Stimulated activated CD4-positive, alpha-beta T cell treated with anti-CD3 and anti-CD28 coated beads, TNF-alpha, amount 100 ng/mL, for 24 hours (primary cell): ENCODE measurements around the gene MCHR2.

Source experiments
- DNase-seq, 3 experiments: peaks; one replicate each; pipeline ENCODE4 v3.0.0-alpha.2; 2020; ENCODE audit warnings: low read depth in 3 of 3

The MCHR2 gene

GRCh38 chr6:99905209-99906106, 88.6 kb downstream of the MCHR2 start:
- no peak for DNase-seq

DNA sequence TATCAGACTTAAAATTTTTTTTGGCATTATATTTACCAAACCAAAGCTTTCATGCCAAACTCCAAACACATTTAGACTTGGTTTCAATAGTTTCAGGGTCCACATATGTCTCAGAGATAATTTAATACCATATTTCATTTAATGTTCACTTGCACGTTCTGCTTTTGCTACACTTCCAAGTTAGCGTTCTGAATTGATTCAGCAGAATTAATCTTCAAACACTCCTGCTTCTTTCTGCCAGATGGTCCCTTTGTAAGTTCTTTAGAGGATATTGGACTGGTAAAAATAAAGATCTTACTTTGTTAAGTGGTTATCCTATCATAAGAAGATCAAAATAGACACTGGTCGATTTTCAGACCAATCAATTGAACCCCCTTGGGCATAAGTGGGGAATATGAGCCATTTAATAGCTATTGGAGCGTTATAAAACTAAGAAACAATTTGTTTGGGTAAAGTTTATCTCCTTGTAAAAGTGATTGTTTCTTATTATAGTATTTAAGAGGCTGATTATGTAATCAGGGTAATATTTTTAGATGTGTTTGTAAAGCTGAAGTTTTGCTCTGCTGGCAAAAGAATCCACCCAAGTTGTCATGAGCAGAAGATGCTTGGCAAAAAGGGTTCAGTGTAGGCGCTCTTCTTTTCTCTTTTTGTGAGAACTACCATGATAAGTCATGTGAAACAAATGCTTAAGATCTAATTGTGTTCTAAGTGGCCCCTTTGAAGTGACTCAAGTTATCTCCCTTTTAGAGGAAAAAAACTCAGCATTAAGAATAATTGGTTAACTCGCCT, 92.2 kb downstream of the MCHR2 start:
- DNase-seq: no peak

GRCh38 chr6:99894815-99895214, 99.2 kb downstream of the MCHR2 start:
- no peak for DNase-seq

DNA sequence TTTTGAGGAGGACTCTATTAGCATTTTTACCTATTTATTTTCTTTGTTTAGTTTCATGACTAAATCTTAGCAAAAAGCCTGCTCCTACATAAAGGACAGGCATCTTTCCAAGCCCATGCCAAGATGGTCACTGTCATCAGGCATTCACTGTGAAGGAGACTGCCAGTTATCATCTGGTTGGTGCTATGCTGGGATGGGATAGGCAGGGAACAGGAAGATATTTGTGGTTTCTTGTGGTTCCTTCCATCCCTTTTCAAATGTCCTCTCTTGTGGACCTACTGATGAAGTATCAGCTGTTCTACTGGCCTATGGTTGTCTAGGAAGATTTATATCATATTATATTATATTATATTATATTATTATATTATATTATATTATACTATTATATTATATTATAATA, 107.0 kb downstream of the MCHR2 start:
- DNase-seq: no peak

DNA sequence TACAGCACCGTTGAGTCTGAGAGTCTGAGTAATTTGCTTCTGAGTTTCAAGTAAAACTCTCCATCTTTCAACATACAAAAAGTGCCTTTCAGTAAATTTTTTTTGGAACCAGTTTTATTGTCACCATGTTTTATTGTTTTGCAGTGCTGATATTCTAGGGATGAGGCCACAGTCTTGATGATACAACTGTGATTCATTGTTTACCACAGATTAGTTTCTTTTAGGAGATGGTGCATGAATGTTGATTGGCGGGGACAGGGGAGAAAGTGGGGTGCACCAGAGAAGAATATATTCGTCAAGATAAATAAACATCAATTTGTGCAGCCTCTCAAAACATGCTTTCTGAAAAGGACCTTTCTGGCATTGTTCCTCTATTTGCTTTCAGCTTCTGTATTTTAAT, 109.0 kb downstream of the MCHR2 start:
- no peak for DNase-seq

GRCh38 chr6:99882128-99882702, 111.8 kb downstream of the MCHR2 start:
- DNase-seq: no peak

GRCh38 chr6:99879431-99879830, 114.6 kb downstream of the MCHR2 start:
- no peak for DNase-seq

GRCh38 chr6:99875068-99875467, 119.0 kb downstream of the MCHR2 start:
- DNase-seq: no peak

- no peak for DNase-seq
Observed at GRCh38 chr6:99873084-99873483, 120.9 kb downstream of the MCHR2 start.

GRCh38 chr6:99871641-99872040, 122.4 kb downstream of the MCHR2 start:
- DNase-seq: no peak
